NCI-H2227 (cell line): ENCODE data around the gene C15orf61.
A peak's percentile ranks its signal among the peaks of the same experiment; 100 is the strongest.

ENCODE experiments used
- DNase-seq: peaks from one replicate; lab custom pipeline; 2025; ENCODE audit not compliant: unreplicated experiment; lab: John Stamatoyannopoulos, UW

The C15orf61 gene

DNA sequence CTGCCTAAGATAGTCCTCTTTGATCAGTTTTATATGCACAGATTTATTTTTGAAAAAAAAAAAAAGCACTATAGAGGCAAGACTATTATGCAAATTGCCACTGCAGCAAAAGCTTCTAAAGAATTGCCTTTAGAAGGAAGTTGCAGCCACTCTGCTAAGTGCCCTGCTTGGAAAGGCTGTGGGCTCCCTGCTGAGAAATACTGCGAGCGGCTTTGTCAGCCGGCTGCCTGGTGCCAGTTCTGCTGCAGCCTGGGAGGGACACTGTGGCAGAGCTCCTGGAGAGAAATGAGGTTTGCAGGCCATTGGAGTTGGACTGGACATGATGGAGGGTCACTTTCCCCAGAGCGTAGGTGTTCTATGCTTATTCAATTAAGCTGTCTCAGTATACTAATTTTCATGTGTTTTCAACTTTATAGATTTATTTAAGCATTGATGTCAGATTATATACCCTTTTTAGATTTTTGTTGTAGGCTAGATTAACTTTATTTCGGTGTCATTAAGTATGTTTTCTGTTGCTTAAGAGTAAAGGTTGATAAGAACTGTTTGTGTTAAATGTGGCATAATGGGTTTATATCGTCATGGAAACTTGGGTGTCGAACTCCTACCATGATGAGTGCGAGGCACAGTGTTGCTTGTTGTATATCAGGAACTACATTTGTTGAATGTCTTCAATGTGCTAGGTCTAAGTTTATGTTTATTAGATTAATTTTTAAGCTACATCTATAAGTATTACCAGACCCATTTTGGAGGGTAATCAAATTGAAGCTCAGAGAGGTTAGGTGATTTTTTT lies 28.1 kb downstream of the C15orf61 start:
- peak; percentile 79 for DNase-seq

DNA sequence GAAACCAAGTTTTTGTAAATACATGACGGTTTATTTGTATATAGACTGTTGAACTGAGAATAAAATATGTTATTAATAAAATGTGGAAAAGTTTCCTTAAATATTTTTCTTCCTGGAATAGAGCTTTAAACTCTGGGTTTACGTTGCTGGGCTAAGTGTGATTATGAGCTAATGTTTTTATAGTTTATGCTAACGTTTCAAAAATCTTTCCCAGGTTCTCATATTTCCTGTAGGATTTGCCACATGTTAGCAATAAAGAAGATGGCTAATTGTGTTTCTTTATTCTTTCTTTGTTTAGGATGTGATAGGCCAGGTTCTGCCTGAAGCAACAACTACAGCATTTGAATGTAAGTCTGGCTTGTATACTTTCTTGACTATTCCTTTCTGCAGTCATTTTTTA lies 28.8 kb downstream of the C15orf61 start:
- no peak for DNase-seq

DNA sequence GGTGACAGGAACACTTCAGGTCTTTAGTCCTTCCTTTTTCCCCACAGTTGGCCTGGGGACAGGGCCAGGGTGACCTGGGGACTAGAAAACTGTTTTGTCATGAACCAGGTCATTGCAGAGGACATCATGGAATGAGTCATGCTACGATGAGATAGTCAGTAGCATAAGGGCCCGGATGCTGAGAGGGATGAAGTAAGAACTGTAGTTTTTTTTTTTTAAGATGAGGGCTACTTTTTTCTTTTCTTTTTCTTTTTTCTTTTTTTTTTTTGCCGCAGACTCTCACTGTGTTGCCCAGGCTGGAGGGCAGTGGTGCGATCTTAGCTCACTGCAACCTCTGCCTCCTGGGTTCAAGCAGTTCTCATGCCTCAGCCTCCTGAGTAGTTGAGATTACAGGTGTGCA lies 29.6 kb downstream of the C15orf61 start:
- no peak for DNase-seq

DNA sequence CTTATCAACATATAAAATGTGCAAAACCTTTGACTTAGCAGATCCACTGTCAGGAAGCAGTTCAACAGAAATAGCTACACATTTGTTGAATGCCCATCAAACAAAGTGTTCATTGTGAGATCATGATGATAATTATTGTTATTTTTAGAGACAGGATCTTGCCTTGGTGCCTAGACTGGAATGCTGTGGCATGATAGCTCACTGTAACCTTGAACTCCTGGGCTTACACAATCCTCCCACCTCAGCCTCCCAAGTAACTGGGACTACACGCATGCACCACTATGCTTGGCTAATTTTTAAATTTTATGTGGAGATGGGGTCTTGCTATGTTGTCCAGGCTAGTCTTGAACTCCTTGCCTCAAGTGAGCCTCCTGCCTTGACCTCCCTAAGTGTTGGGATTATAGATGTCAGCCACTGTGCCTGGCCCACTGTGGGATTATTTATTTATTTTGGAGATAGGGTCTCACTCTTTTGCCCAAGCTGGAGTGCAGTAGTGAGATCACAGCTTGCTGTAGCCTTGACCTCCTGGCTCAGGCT lies 30.3 kb downstream of the C15orf61 start:
- DNase-seq: no peak

DNA sequence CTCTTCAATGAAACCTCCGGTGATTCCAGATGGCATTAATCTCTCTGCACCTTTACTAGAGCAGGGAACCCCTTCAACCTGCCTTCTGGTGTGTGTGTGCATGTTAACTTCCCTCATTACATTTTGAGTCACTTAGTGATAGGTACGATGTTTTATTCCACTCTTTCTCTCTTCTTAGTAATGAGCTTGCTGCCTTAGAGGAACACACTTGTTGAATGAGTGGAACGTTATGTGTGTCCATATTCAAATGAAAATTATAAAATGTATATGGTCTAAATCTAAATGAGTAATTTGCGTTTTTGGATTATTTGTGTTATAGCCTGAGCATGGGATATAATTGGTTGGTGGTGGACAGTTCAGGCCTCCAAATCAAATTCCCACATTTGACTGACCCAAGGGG lies 33.6 kb downstream of the C15orf61 start:
- no peak for DNase-seq

DNA sequence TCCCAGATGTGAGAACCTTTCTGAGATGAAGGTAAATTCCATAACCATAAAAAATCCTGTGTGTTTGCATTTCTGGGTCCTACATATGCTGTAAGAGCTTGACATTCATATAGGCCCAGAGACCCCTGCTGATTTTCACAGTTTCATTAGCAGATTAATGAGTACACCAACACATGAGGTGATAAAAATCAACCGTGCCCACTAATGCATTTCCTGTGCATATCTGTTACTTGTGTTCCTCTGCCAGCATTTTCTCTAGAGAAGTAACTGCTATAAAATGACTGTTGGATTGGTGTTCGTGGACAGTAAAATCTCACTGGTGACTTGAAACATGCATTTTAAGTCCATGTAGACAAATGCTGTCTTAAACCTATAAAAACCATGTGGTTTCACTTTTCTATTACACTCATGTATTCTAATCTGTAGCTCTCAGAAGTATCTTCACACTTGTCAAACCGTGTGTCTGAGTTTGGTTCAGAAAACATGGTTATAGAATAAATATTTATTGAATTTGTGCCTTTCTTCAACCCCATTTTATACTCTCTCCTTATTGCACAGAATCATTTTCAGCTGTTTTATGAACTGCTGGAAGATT lies 36.1 kb downstream of the C15orf61 start:
- no peak for DNase-seq

DNA sequence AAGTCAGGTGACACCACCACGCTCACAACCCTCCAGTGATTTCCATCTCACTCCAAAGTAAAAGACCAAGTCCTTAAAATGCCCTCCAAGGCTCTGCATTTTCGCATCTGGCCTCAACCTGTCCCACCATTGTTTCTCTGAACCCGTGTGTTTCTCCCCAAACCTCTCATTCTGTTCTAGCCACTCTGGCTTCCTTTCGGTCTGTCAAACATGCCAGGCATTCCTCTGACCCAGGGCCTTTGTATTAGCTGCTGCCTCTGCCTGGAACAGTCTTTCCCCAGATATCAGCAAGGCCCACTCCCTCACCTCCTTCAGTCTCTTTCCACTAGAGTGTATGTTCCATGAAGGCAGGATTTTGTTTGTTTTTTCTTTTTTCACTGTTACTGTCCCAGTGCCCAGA lies 37.6 kb downstream of the C15orf61 start:
- no peak for DNase-seq

DNA sequence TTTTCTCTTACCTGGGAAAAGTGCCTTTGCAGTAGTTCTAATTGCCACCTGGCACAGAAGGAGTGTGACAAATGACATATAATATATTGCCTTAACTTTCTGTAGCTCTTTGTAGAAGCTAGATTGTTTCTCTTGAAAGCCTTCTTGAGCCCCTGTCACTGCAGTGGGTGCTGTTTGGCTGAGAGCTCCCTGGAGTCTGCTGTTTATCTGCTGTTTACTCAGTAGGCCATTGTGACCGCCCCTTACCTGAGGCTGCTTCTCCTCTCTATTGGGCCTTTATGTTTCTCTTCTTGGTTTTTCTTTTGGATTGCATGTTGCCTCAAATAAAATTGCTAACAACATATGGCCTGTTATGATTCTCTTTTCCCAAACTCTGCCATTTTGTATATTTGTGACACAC lies 38.2 kb downstream of the C15orf61 start:
- DNase-seq: no peak

DNA sequence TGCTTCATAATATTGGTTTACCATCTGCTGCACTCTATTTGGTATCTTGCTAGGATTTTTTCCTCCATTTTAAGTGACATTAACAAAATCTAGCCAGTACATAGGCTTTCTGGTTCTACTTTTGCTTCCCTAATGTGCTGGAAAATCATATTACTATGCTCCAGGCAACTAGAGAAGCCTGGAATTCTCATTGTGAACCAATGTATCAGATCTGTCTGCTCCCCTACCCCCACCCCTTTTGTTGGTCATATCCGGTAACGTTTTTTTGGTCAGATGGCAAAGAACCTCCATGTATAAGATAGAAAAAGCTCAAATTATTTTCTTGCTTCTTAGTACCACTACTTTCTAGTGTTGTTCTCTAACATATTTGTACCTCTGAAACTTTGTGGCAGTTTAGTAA lies 38.6 kb downstream of the C15orf61 start:
- DNase-seq: no peak

DNA sequence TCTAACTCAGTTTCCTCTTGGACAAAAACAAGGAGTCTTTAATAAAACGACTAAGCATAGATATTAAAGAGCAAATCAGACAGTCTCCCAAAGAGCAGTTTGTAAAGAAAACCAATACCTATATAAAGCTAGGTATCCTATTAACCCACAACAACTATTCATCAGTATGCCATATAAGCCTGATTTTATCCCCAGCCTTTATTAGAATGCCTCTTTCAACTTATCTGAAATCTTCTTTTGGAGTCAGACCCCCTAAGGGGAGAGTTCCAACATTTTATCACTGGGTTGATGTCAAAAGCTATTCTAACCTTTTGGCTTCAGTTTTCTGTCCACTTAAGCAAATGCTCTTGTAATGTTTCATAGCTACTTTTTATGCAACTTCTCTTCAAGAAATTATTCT lies 39.4 kb downstream of the C15orf61 start:
- DNase-seq: no peak

DNA sequence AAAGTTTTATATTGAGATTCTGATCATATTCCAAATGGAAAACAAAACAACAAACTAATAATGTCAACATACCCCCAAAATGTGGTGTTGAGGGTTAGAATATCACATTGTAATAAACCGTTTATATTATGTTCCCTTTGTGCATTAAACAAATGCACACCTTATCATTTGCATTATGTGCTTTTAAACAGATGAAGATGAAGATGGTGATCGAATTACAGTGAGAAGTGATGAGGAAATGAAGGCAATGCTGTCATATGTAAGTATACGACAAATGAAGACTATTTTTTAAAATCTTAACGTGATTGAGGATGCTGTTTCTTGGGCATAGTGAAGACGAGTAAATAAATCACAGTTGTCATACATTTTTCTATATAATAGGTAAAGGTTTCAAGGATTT lies 42.2 kb downstream of the C15orf61 start:
- no peak for DNase-seq

DNA sequence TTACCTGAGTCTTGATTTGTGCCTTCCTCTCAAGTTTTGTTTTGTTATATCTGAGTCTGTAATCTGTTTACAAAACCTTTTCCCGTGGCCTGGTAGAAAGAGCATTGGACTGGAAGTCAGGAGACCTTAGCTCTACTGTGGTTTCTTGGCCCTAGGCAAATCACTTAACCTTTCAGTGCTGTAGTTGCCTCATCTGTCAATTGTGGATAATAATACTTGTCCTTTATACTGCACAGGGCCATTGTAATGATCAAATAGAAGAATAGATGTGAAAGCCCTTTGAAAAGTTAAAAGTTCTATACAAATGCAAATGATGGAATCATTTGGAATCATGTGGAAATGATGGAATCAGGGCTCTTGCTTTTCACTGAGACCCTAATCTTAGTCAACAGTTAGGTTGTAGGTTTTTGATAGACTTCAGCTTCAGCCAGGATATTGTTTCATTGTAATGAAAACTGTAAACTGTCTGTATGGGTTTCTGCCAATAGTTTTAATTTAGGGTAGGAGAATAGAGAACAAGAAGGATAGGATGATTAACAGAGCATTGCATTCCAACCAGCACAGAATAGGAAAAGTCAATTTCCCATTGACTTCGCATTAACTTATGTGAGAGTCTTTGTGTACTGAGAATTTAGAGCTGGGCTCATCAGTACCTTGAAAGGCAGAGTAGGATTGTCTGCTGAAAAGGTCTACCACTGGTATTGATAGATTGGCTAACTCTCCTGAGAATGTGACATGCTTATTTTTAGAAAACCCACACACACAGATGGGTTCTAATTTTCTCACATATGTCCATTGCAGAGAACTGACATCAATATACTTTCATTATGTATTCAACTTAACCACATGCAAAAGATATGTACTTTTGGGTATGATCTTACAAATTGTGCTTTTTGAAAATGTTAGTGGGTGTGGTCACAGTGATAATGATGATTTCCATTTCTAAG lies 43.4 kb downstream of the C15orf61 start:
- DNase-seq: no peak

DNA sequence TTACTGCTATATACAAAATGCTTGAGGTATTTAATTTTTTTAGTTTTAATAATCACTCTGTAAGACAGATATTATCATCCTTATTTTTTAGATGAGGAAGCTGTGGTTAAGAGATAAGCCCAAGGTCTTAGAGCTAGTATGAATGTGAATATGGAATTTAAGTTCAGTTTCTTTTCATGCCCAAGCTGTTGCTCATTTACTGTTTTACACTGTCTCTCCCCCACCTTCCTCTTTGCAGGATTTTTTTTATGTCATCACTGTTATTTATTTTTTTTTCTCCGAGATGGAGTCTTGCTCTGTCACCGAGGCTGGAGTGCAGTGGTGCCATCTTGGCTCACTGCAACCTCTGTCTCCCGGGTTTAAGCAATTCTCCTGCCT lies 44.0 kb downstream of the C15orf61 start:
- DNase-seq: no peak

DNA sequence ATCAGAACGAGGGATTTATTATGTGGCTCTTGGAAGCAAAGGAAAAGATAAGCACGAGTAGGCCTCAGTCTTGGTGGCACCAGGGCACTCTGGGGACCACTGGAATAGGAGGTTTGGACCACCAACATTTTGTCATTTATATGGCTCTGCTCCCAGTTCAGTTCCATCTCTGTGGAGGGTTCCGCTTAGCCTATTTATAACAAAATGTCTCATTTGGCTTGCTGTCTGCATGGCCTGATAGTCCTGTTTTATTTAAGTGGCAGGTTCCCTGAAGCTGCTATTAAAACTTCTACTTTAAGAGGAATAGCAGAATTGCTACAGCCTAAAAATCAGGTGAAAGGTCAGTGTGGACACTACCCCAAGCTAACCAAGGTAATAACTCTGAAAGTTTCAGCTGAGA lies 48.7 kb downstream of the C15orf61 start:
- no peak for DNase-seq

DNA sequence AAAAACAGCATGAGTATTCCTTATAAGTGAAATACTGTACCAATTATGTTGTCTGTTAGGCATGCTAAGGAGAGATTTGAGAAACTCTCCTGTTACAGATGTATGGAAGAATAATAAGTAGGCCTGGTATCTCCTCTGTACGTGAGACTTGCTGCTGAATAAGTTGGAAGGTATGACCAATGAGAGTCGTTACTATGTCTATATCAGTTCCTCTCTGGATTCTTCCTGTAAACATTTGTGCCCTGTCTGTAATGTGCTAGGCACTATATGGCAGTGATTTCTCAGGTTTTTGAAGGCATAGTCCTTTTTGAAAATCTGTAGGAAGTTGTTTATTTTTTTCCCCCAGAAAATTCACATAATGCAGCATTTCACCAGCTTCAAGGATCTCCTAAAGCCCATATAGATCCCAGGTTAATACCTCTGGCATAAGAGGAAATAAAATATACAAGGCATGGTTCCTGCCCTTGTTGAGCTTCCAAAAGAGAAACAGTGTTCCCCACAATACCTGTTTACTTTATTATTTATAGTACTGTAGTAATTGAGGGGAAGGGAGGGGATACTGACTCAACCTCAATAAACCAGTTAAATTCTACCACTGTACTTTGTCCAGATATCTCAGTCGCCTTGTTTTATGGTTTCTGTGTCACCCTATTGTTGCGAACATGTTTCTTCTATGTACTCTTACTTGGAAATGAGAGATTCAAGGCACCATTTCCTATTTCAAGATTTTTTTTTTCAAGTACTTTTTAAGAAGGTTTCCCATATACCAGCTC lies 50.1 kb downstream of the C15orf61 start:
- DNase-seq: no peak

DNA sequence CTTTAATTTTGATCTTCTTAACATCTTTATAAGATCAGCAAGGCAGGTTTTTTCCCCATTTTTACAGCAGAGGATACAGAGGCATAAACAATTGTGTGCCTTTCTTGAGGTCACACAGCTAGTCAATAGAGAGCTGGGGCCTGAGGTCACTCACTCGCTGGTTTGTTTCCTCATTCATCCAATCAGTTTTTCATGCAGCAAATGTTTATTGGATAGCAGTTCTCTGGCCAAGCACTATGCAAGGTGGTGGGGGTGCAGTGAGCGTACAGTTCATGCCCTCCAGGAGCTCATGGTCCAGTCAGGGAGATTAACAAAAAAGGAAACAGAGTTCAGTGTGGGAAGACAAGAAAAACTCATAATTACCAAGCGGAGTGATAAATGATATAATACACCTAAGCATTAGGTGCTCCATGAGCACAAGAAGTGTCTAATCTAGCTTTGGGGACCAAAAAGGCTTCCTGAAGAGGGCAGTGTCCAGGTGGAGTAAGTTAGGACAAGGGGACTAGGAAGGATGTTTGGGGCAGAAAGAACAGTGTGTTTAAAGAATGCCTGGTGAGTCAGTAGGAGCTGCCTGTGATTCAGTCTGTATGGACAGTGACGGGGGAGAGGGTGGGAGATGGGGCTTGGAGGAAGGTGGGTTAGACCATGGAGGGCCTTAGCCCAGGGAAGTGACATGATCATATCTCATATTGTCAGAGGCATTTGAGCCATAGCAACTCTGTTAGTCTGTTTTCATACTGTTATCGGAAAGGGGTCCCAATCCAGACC lies 50.9 kb downstream of the C15orf61 start:
- DNase-seq: no peak

DNA sequence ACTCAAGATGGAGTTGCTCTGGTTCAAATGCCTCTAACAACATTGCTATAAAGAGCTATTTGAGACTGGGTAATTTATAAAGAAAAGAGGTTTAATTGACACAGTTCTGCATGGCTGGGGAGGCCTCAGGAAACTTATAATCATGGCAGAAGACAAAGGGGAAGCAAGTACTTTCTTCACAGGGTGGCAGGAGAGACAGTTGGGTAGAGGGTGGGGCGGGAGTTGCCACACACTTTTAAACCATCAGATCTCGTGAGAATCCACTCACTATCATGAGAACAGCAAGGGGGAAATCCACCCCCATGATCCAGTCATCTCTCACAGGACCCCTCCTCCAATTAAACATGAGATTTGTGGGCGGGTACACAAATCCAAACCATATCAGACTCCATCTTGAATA lies 52.3 kb downstream of the C15orf61 start:
- DNase-seq: no peak

DNA sequence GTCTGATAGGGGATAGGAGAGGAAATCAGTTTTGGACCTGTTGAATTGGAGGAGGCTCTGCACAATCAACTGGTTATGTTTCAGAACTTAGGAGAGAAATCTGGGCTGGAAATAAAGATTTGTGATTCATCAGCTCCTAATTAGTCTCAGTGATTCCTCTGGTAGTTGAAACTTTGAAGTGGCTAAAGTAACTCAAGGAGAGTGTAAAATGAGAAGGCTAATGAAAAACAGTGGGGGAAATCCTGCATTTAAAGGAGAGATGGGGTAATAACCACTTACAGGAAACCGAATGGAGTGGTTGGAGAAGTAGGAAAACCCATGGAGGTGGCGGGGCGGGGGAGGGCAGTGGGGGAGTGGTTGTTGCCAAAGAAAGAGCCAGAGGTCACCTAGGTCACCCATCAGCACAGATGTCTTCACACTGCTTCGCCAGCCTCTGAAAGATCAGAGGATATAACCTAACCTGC lies 54.1 kb downstream of the C15orf61 start:
- no peak for DNase-seq

DNA sequence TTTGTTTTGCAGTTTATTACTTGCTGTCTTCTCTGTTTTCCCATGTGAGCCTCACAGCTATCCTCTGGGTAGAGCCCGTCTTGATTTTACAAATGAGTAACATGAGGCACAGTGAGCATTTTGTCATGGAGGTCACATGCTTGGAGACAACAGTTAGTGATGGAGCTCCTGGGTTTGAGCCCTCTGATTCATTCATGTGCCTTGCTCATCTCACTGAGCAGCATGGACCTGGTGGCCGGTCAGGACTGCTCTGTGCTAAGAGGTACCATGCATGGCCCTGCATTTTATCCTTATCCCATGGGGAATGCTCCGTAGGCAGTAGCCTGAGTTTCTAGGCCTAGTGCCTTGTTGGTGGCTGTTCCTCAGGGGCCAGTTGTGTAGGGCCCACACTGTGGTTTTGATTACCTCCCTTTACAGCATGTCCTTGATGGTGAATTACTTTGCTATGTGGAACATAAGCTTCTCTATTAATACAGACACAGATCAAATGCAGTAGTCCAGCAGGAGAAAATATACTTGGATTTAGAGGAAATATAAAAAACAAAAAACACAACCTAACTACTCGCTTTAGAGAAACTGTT lies 57.2 kb downstream of the C15orf61 start:
- DNase-seq: no peak

DNA sequence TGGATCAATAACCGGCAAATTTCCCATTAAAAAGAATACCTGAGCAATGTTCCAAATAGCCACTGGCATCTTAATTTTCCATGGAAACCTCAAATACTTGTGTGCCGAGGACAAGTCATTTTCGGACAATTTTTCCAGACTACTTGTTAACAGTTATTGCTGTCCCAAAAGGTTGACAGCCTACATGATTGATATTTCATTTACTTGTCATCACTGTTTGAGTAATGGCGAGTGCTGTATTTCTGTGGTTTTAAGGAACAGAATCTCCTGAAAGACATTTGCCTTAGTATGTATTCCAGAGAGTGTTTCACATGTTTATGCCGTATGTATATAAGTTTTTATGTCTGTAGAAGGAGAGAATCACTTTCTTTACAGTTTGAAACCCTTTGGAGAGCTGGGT lies 58.2 kb downstream of the C15orf61 start:
- peak; percentile 40 for DNase-seq
